ENCODE data around the gene MC1R. TPM values are rescaled to one million over a fixed set of nuclear protein-coding genes. Genes with fewer than 3 reads are reported as not detected.

Gene MC1R
- total and polyA plus RNA-seq, 2 donors: 0.99 to 20.4 TPM

DNA sequence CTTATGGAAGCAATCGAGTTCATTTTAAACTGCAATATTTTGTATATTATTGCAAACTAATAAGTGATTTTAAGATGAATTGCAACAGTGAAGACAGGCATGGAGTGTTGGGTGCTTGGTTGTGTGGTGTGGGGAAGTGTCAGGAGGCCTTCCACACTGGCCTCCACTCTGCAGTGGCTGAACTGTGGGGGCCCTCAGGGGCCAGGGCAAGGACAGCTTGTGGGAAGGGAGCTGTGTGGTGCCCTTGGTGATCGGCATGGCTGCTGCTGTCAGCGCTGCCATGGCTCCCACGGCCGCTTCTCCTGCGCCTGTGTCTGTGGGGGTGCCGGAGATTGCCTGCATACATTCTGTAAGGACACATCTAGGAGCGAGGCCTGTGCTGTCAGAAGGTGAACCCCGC lies 26.0 kb upstream of the MC1R start:
- no peaks in the 10 kb centered on the region for H3K27me3 ChIP-seq (ENCODE audit: control insufficient read depth in 2 of 2, insufficient read depth in 1 of 2, low read length in 1 of 2)
- no peak overlapping the region for H3K4me3 ChIP-seq (ENCODE audit: low read length in 2 of 2)
- peaks cover 82 to 83% of the 10 kb centered on the region in 2 donors for H3K36me3 ChIP-seq (ENCODE audit: control insufficient read depth in 2 of 2, insufficient read depth in 2 of 2, low read length in 1 of 2)
- no peak for DNase-seq (ENCODE audit: low read depth in 6 of 9, low spot score in 9 of 9)
- H3K27ac ChIP-seq (ENCODE audit: low read depth in 1 of 2, low read length in 1 of 2): no peak overlapping the region
- 97% methylated on average over 9 of the region's 9 CpGs for WGBS
- H3K4me1 ChIP-seq (ENCODE audit: control insufficient read depth in 2 of 2, insufficient read depth in 2 of 2, low read length in 2 of 2): peaks cover 0 to 3% of the 10 kb centered on the region in 2 donors
- H3K9me3 ChIP-seq (ENCODE audit: control insufficient read depth in 2 of 2, insufficient read depth in 1 of 2, low read length in 1 of 2): no peaks in the 10 kb centered on the region

DNA sequence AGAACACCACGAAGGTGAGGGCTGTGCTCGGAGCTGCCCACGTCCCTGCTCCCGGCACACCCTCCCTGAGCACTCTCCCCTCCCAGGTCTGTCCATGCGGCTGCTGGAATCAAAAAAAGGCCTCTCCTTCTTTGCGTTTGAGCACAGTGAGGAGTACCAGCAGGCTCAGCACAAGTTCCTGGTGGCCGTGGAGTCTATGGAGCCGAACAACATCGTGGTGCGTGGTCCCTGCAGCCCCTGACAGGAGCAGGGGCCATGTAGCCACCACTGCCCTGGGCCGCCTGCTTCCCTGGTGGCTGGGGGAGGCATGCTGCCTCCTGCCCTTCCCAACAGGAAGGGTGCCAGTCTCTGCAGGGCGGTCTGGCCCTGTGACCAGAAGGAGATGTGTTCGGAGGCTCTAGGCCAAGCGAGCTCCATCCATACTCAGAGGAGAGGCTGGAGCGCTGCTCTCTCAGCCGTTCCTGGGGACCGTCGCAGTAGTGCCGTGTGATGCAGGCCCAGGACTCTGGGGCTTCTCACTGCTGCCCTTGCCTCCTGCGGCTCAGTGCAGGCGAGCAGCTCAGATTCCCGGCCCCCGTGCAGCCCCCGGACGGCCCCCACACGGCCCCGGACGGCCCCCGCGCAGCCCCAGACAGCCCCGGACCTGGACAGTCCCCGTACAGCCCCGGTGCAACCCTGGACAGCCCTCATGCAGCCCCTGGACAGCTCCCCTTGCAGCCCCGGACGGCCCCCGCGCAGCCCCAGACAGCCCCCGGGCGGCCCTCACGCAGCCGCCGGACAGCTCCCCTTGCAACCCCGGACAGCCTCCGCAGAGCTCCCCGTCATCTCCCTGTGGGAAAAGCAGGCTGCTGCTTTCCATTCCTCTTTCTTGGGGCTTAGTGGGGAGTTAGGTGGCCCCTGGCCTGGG lies 24.8 kb upstream of the MC1R start:
- no peak overlapping the region for H3K27ac ChIP-seq (ENCODE audit: low read depth in 1 of 2, low read length in 1 of 2)
- DNase-seq (ENCODE audit: low read depth in 6 of 9, low spot score in 9 of 9): no peak
- peaks cover 80% of the 10 kb centered on the region in 2 donors for H3K36me3 ChIP-seq (ENCODE audit: control insufficient read depth in 2 of 2, insufficient read depth in 2 of 2, low read length in 1 of 2)
- H3K9me3 ChIP-seq (ENCODE audit: control insufficient read depth in 2 of 2, insufficient read depth in 1 of 2, low read length in 1 of 2): no peaks in the 10 kb centered on the region
- H3K27me3 ChIP-seq (ENCODE audit: control insufficient read depth in 2 of 2, insufficient read depth in 1 of 2, low read length in 1 of 2): no peaks in the 10 kb centered on the region
- 98% methylated on average over 45 of the region's 45 CpGs for WGBS
- no peak overlapping the region for H3K4me3 ChIP-seq (ENCODE audit: low read length in 2 of 2)
- H3K4me1 ChIP-seq (ENCODE audit: control insufficient read depth in 2 of 2, insufficient read depth in 2 of 2, low read length in 2 of 2): peaks cover 0 to 3% of the 10 kb centered on the region in 2 donors

- Histone ChIP-seq H3K9me3 (ENCODE audit: control insufficient read depth in 2 of 2, insufficient read depth in 1 of 2, low read length in 1 of 2) (no peaks in the 10 kb centered on the region), H3K36me3 (ENCODE audit: control insufficient read depth in 2 of 2, insufficient read depth in 2 of 2, low read length in 1 of 2) (peaks cover 81 to 86% of the 10 kb centered on the region in 2 donors), H3K27me3 (ENCODE audit: control insufficient read depth in 2 of 2, insufficient read depth in 1 of 2, low read length in 1 of 2) (no peaks in the 10 kb centered on the region), H3K4me1 (ENCODE audit: control insufficient read depth in 2 of 2, insufficient read depth in 2 of 2, low read length in 2 of 2) (no peaks in the 10 kb centered on the region), H3K27ac (ENCODE audit: low read depth in 1 of 2, low read length in 1 of 2) (no peak overlapping the region), H3K4me3 (ENCODE audit: low read length in 2 of 2) (no peak overlapping the region)
- no peak for DNase-seq (ENCODE audit: low read depth in 6 of 9, low spot score in 9 of 9)
- 98% methylated on average over 26 of the region's 26 CpGs for WGBS
Measured at GRCh38 chr16:89895482-89896250, 23.0 kb upstream of the MC1R start.

DNA sequence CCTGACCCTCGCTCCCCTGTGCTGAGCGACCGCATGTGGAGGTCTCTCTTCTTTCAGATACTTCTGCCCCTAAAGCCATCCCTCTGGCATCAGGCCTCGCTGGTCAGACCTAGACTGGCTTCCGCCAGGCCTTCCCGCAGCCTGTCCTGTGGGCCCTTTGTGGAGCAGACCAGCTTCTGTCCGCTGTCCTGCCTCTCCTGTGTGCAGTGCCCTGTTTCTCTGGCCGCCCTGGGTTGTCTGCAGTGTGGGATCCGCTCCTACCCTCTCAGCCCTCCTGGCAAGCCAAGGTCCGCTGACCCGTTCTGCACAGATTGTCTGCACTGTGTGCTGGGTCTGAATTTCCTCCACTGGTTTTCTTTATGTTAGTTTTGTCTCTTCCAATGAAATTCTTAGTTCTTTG lies 21.5 kb upstream of the MC1R start:
- no peaks in the 10 kb centered on the region for H3K4me1 ChIP-seq (ENCODE audit: control insufficient read depth in 2 of 2, insufficient read depth in 2 of 2, low read length in 2 of 2)
- 98% methylated on average over 11 of the region's 11 CpGs for WGBS
- no peak overlapping the region for H3K4me3 ChIP-seq (ENCODE audit: low read length in 2 of 2)
- no peak overlapping the region for H3K27ac ChIP-seq (ENCODE audit: low read depth in 1 of 2, low read length in 1 of 2)
- H3K27me3 ChIP-seq (ENCODE audit: control insufficient read depth in 2 of 2, insufficient read depth in 1 of 2, low read length in 1 of 2): no peaks in the 10 kb centered on the region
- DNase-seq (ENCODE audit: low read depth in 6 of 9, low spot score in 9 of 9): no peak
- no peaks in the 10 kb centered on the region for H3K9me3 ChIP-seq (ENCODE audit: control insufficient read depth in 2 of 2, insufficient read depth in 1 of 2, low read length in 1 of 2)
- peaks cover 72 to 76% of the 10 kb centered on the region in 2 donors for H3K36me3 ChIP-seq (ENCODE audit: control insufficient read depth in 2 of 2, insufficient read depth in 2 of 2, low read length in 1 of 2)

- Histone ChIP-seq H3K4me1 (ENCODE audit: control insufficient read depth in 2 of 2, insufficient read depth in 2 of 2, low read length in 2 of 2) (no peaks in the 10 kb centered on the region), H3K4me3 (ENCODE audit: low read length in 2 of 2) (no peak overlapping the region), H3K36me3 (ENCODE audit: control insufficient read depth in 2 of 2, insufficient read depth in 2 of 2, low read length in 1 of 2) (peaks cover 67 to 69% of the 10 kb centered on the region in 2 donors), H3K27ac (ENCODE audit: low read depth in 1 of 2, low read length in 1 of 2) (no peak overlapping the region), H3K9me3 (ENCODE audit: control insufficient read depth in 2 of 2, insufficient read depth in 1 of 2, low read length in 1 of 2) (no peaks in the 10 kb centered on the region), H3K27me3 (ENCODE audit: control insufficient read depth in 2 of 2, insufficient read depth in 1 of 2, low read length in 1 of 2) (no peaks in the 10 kb centered on the region)
- 99% methylated on average over 36 of the region's 36 CpGs for WGBS
- no peak for DNase-seq (ENCODE audit: low read depth in 6 of 9, low spot score in 9 of 9)
Measured at GRCh38 chr16:89898201-89898967, 20.3 kb upstream of the MC1R start.

DNA sequence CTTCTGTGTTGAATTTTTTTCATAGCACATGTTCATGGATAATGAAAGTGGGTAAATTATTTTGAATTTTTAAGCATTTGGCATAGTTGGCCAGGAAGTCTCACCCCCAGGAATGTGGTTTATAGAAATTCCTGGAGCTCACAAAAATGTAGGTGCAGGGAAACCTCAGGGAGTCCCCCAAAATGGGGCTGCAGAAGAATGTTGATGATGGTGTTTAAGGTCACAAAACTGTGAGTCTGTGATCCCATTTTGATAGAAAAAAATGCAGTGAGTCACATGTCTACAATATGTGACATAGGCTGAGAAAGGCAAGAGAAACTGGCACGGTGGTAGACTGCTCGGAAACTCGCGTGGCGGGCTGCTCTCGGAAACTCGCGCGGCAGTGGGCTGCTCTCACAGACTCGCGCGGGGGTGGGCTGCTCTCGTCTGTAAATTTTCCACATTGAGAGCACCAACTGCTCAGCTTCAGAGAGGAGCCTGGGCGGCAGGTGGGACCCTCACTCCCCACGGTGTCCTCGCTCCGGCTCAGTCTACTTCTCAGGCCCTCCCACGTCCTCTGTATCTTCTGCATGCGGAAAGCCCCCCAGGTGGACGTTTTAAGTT lies 18.7 kb upstream of the MC1R start:
- H3K4me1 ChIP-seq (ENCODE audit: control insufficient read depth in 2 of 2, insufficient read depth in 2 of 2, low read length in 2 of 2): no peaks in the 10 kb centered on the region
- peaks cover 70 to 71% of the 10 kb centered on the region in 2 donors for H3K36me3 ChIP-seq (ENCODE audit: control insufficient read depth in 2 of 2, insufficient read depth in 2 of 2, low read length in 1 of 2)
- no peaks in the 10 kb centered on the region for H3K27me3 ChIP-seq (ENCODE audit: control insufficient read depth in 2 of 2, insufficient read depth in 1 of 2, low read length in 1 of 2)
- H3K4me3 ChIP-seq (ENCODE audit: low read length in 2 of 2): no peak overlapping the region
- no peaks in the 10 kb centered on the region for H3K9me3 ChIP-seq (ENCODE audit: control insufficient read depth in 2 of 2, insufficient read depth in 1 of 2, low read length in 1 of 2)
- DNase-seq (ENCODE audit: low read depth in 6 of 9, low spot score in 9 of 9): no peak
- no peak overlapping the region for H3K27ac ChIP-seq (ENCODE audit: low read depth in 1 of 2, low read length in 1 of 2)
- WGBS: 97% methylated on average over 20 of the region's 20 CpGs

DNA sequence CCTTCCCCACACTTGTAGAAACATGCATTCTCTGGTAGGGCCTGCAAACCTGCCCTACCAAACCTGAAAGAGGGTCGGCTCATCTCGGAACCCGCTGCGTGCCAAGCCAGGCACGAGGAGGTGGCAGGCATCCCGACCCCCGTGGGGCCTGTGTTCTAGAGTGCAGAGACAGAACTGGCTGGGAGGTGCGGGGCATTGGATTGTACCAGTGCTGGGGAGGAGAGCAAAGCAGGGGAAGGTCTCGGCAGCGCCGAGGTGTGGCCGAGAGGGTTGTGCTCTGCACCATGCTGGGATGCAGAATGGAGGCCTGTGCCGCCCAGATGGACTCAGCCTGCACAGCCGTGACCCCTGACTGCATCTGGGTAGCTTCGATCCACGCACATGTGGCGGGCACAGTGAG lies 17.8 kb upstream of the MC1R start:
- Histone ChIP-seq H3K27ac (ENCODE audit: low read depth in 1 of 2, low read length in 1 of 2) (no peak overlapping the region), H3K9me3 (ENCODE audit: control insufficient read depth in 2 of 2, insufficient read depth in 1 of 2, low read length in 1 of 2) (no peaks in the 10 kb centered on the region), H3K4me1 (ENCODE audit: control insufficient read depth in 2 of 2, insufficient read depth in 2 of 2, low read length in 2 of 2) (no peaks in the 10 kb centered on the region), H3K27me3 (ENCODE audit: control insufficient read depth in 2 of 2, insufficient read depth in 1 of 2, low read length in 1 of 2) (no peaks in the 10 kb centered on the region), H3K36me3 (ENCODE audit: control insufficient read depth in 2 of 2, insufficient read depth in 2 of 2, low read length in 1 of 2) (peaks cover 71 to 72% of the 10 kb centered on the region in 2 donors), H3K4me3 (ENCODE audit: low read length in 2 of 2) (no peak overlapping the region)
- WGBS: 99% methylated on average over 17 of the region's 17 CpGs
- DNase-seq (ENCODE audit: low read depth in 6 of 9, low spot score in 9 of 9): no peak

DNA sequence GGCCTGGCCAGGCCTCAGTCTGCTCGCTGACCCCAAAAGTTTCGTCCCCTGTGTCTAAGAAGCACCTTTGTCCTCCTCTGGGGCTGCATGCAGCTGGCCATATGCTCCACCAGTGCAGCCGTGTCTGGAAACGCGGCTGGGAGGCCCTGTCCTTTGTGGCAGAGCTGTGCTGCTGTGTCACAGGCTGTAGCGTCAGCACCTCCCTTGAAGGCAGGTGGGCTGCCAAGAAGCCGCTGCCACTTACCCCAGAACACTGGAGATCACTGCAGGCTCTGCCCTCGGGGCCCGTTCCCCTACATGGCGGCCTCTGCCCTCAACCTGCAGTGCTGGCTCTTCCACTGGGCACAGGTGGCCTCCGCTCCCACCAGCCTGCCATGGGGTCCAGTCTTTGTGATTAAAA lies 15.7 kb upstream of the MC1R start:
- no peaks in the 10 kb centered on the region for H3K27me3 ChIP-seq (ENCODE audit: control insufficient read depth in 2 of 2, insufficient read depth in 1 of 2, low read length in 1 of 2)
- H3K4me3 ChIP-seq (ENCODE audit: low read length in 2 of 2): no peak overlapping the region
- H3K9me3 ChIP-seq (ENCODE audit: control insufficient read depth in 2 of 2, insufficient read depth in 1 of 2, low read length in 1 of 2): peaks cover 2 to 8% of the 10 kb centered on the region in 2 donors
- DNase-seq (ENCODE audit: low read depth in 6 of 9, low spot score in 9 of 9): no peak
- H3K4me1 ChIP-seq (ENCODE audit: control insufficient read depth in 2 of 2, insufficient read depth in 2 of 2, low read length in 2 of 2): no peaks in the 10 kb centered on the region
- WGBS: 97% methylated on average over 11 of the region's 11 CpGs
- peaks cover 70 to 79% of the 10 kb centered on the region in 2 donors for H3K36me3 ChIP-seq (ENCODE audit: control insufficient read depth in 2 of 2, insufficient read depth in 2 of 2, low read length in 1 of 2)
- no peak overlapping the region for H3K27ac ChIP-seq (ENCODE audit: low read depth in 1 of 2, low read length in 1 of 2)
